NCI-H460 (cell line): ENCODE data around the gene OSCP1. TPM values are rescaled to one million over a fixed set of nuclear protein-coding genes. Genes with fewer than 3 reads are reported as not detected.

Experiments used
- DNase-seq: peaks from one replicate; pipeline ENCODE4 v3.0.0-alpha.2; 2016; ENCODE audit warnings: low read depth; ENCODE audit errors: extremely low read depth
- small RNA-seq, 2 experiments: library from RNA; depleted of rRNA; stranded (forward); fragments of <200 nt; gene quantifications; one replicate each; pipeline ENCODE3, GENCODE V24; 2014
- total RNA-seq: library from RNA; depleted of rRNA; stranded (reverse); fragments of >200 nt; shearing (Covaris generic); gene quantifications from 2 replicates; pipeline ENCODE4 v1.2.3, GENCODE V29; 2014; rRNA removed

OSCP1 gene
- total RNA-seq, 1 experiment from 2014 or later: 6.0 TPM

GRCh38 chr1:36386265-36387140 is 63.7 kb downstream of the OSCP1 start:
- DNase-seq: peak; percentile 99

- peak; percentile 98 for DNase-seq
Measured at GRCh38 chr1:36385410-36386264, 64.6 kb downstream of the OSCP1 start, which contains the start of gene STK40. Gene STK40 (minus strand): TSS chr1:36385924. CDS start chr1:36361332, 24,592 bp downstream.

- no peak for DNase-seq
Measured at GRCh38 chr1:36384542-36385409, 65.5 kb downstream of the OSCP1 start.

- DNase-seq: no peak
Measured at GRCh38 chr1:36383240-36383639, 67.0 kb downstream of the OSCP1 start.

- no peak for DNase-seq
Measured at GRCh38 chr1:36382669-36383068, 67.6 kb downstream of the OSCP1 start.

GRCh38 chr1:36382231-36382630 is 68.0 kb downstream of the OSCP1 start:
- no peak for DNase-seq

- DNase-seq: no peak
Measured at GRCh38 chr1:36381405-36381804, 68.8 kb downstream of the OSCP1 start.

- no peak for DNase-seq
Measured at GRCh38 chr1:36380782-36381181, 69.5 kb downstream of the OSCP1 start.

- DNase-seq: no peak
Measured at GRCh38 chr1:36380143-36380619, 70.1 kb downstream of the OSCP1 start.

GRCh38 chr1:36377791-36378492 is 72.3 kb downstream of the OSCP1 start:
- DNase-seq: no peak

GRCh38 chr1:36372617-36373016 is 77.6 kb downstream of the OSCP1 start:
- no peak for DNase-seq

GRCh38 chr1:36369061-36369861 is 81.0 kb downstream of the OSCP1 start:
- DNase-seq: peak; percentile 52

Small RNA genes within 50 kb of the gene (small RNA-seq; reads per million reads assigned to genes)
- gene RNU4-27P: 0.02 to 0.18 reads per million in 2 experiments
- 0 to 0.15 reads per million in 2 experiments for gene SNORA63C

Other genes with a start within 250 kb of the OSCP1 start
- 59.9 and 67.7 TPM in 2 replicates for gene THRAP3, start 226.0 kb downstream of the OSCP1 start, total RNA-seq
- gene SH3D21, start 144.1 kb downstream of the OSCP1 start, total RNA-seq: 1.3 and 1.5 TPM in 2 replicates
- 1.6 and 2.9 TPM in 2 replicates for gene EVA1B, start 126.8 kb downstream of the OSCP1 start, total RNA-seq
- gene STK40, start 64.5 kb downstream of the OSCP1 start, total RNA-seq: 12.2 and 12.5 TPM in 2 replicates
- 10.8 and 12.8 TPM in 2 replicates for gene LSM10, start 52.5 kb downstream of the OSCP1 start, total RNA-seq
- gene MRPS15, start 13.9 kb upstream of the OSCP1 start, total RNA-seq: 139 and 142 TPM in 2 replicates
- 0.20 TPM in 1 of 2 replicates, not detected in the other for gene CSF3R, start 32.5 kb upstream of the OSCP1 start, total RNA-seq